GM23338 (cell line): ENCODE results near the gene MYL5. TPM values are rescaled to one million over a fixed set of nuclear protein-coding genes. Genes with fewer than 3 reads are reported as not detected.

Experiments used
- ATAC-seq: fragments of 200-7000 bp; cut with Tn5 transposase; 3 replicates; pipeline ENCODE4 v1.9.1; 2020
- DNase-seq: peaks from one replicate; pipeline ENCODE4 v3.0.0-alpha.2; 2015; ENCODE audit warnings: low spot score
- H2AFZ ChIP-seq: fragments of 200-600 bp; sonication (generic); 2 replicates; pipeline ENCODE4 v1.8.0; 2016; ENCODE audit warnings: antibody characterized with exemption, mild to moderate bottlenecking, moderate library complexity
- H3F3A ChIP-seq: fragments of 200-600 bp; sonication (generic); replicated peaks from 2 replicates; pipeline ENCODE4 v1.8.0; 2017; ENCODE audit warnings: antibody characterized with exemption, mixed run types, low read depth
- H3K27ac ChIP-seq: fragments of 200-600 bp; sonication (generic); 2 replicates; pipeline ENCODE4 v1.6.1; 2016; ENCODE audit warnings: low read depth
- H3K27me3 ChIP-seq: fragments of 200-600 bp; sonication (generic); 2 replicates; pipeline ENCODE4 v1.8.0; 2016; ENCODE audit warnings: mild to moderate bottlenecking, mixed run types, moderate library complexity; ENCODE audit not compliant: insufficient read depth
- H3K36me3 ChIP-seq: fragments of 200-600 bp; sonication (generic); 2 replicates; pipeline ENCODE4 v1.8.0; 2016; ENCODE audit warnings: mild to moderate bottlenecking; ENCODE audit not compliant: insufficient read depth
- H3K4me1 ChIP-seq: fragments of 200-600 bp; sonication (generic); 2 replicates; pipeline ENCODE4 v1.8.0; 2016; ENCODE audit warnings: mild to moderate bottlenecking, moderate library complexity; ENCODE audit not compliant: insufficient read depth
- H3K4me2 ChIP-seq: fragments of 200-600 bp; sonication (generic); 2 replicates; pipeline ENCODE4 v1.7.1; 2017; ENCODE audit warnings: mixed run types
- H3K4me3 ChIP-seq: fragments of 200-600 bp; sonication (generic); 2 replicates; pipeline ENCODE4 v1.6.1; 2016; ENCODE audit warnings: mixed run types
- H3K79me2 ChIP-seq: fragments of 200-600 bp; sonication (generic); replicated peaks from 2 replicates; pipeline ENCODE4 v1.8.0; 2017; ENCODE audit warnings: mild to moderate bottlenecking; ENCODE audit not compliant: insufficient read depth
- H3K9me2 ChIP-seq: fragments of 200-600 bp; sonication (generic); 2 replicates; pipeline ENCODE4 v1.8.0; 2017; ENCODE audit not compliant: insufficient read depth
- H4K20me1 ChIP-seq: fragments of 200-600 bp; sonication (generic); replicated peaks from 2 replicates; pipeline ENCODE4 v1.8.0; 2017; ENCODE audit warnings: mild to moderate bottlenecking; ENCODE audit not compliant: insufficient read depth
- H3K27ac Mint-ChIP-seq: 2 replicates; pipeline ENCODE4 v1.8.0; 2020; ENCODE audit warnings: inconsistent platforms, mild to moderate bottlenecking, moderate library complexity, mixed read lengths
- H3K27me3 Mint-ChIP-seq: 3 replicates; pipeline ENCODE4 v1.8.0; 2022; ENCODE audit warnings: low read depth, mild to moderate bottlenecking, moderate library complexity, mixed read lengths, inconsistent platforms; ENCODE audit not compliant: insufficient read depth, poor library complexity
- H3K36me3 Mint-ChIP-seq: 3 replicates; pipeline ENCODE4 v1.8.0; 2021; ENCODE audit warnings: low read depth, mild to moderate bottlenecking, inconsistent platforms, moderate library complexity, mixed read lengths
- H3K4me1 Mint-ChIP-seq: 3 replicates; pipeline ENCODE4 v1.8.0; 2020; ENCODE audit warnings: mild to moderate bottlenecking, inconsistent platforms, mixed read lengths
- H3K4me3 Mint-ChIP-seq: 3 replicates; pipeline ENCODE4 v1.8.0; 2021; ENCODE audit warnings: moderate library complexity, mild to moderate bottlenecking, inconsistent platforms, mixed read lengths
- H3K9me3 Mint-ChIP-seq: 3 replicates; pipeline ENCODE4 v1.8.0; 2020; ENCODE audit warnings: moderate library complexity, mild to moderate bottlenecking, inconsistent platforms, mixed read lengths
- CREB1 ChIP-seq: fragments of 250-450 bp; sonication (Bioruptor Pico); IDR thresholded peaks from 2 replicates; pipeline ENCODE4 v1.5.0; 2020; ENCODE audit warnings: low read depth, mild to moderate bottlenecking, moderate library complexity
- EZH2 ChIP-seq: fragments of 200-600 bp; sonication (generic); IDR thresholded peaks from one replicate; pipeline ENCODE4 v1.8.0; 2017; ENCODE audit warnings: antibody characterized with exemption, mild to moderate bottlenecking, low read depth; ENCODE audit not compliant: unreplicated experiment
- EZH2phosphoT487 ChIP-seq: fragments of 200-600 bp; sonication (generic); IDR thresholded peaks from one replicate; pipeline ENCODE4 v1.8.1; 2018; ENCODE audit warnings: antibody characterized with exemption; ENCODE audit not compliant: unreplicated experiment
- JUNB ChIP-seq: IDR thresholded peaks from one replicate; pipeline ENCODE4 v1.6.1; 2016; ENCODE audit warnings: antibody characterized with exemption; ENCODE audit not compliant: unreplicated experiment
- NANOG ChIP-seq: IDR thresholded peaks from 2 replicates; pipeline ENCODE4 v1.6.1; 2016; ENCODE audit warnings: antibody characterized with exemption, borderline replicate concordance
- STAT1 ChIP-seq: IDR thresholded peaks from one replicate; pipeline ENCODE4 v1.6.1; 2016; ENCODE audit warnings: antibody characterized with exemption; ENCODE audit not compliant: unreplicated experiment
- ZNF114 ChIP-seq: fragments of 250-450 bp; sonication (Bioruptor Pico); IDR thresholded peaks from 2 replicates; pipeline ENCODE4 v1.5.0; 2020; ENCODE audit warnings: mild to moderate bottlenecking, moderate library complexity
- ZNF331 ChIP-seq: fragments of 250-450 bp; sonication (Bioruptor Pico); IDR thresholded peaks from 2 replicates; pipeline ENCODE4 v1.5.0; 2020; ENCODE audit warnings: low read depth, mild to moderate bottlenecking, moderate library complexity
- polyA plus RNA-seq: library from polyadenylated mRNA; unstranded; fragments of >200 nt; fragmentation: Nextera tagmentation; extraction: Ambion mirVana; gene quantifications from 2 replicates; pipeline ENCODE4 v1.2.1, GENCODE V29; 2016
- total RNA-seq: library from RNA; depleted of rRNA; stranded (reverse); fragments of >200 nt; shearing (Covaris generic); gene quantifications from 2 replicates; pipeline ENCODE4 v1.2.3, GENCODE V29; 2014
- TF ChIP-seq, protein P1 (sequence below): IDR thresholded peaks from 2 replicates; pipeline ENCODE4 v1.6.1; 2016; ENCODE audit warnings: antibody characterized with exemption
- TF ChIP-seq, protein P2 (sequence below): fragments of 250-450 bp; sonication (Bioruptor Pico); IDR thresholded peaks from 2 replicates; pipeline ENCODE4 v1.5.0; 2020; ENCODE audit warnings: mild to moderate bottlenecking, moderate library complexity
- TF ChIP-seq, protein P3 (sequence below), 2 experiments: fragments of 200-600 bp in 1 of 2; sonication (generic) in 1 of 2; conservative IDR thresholded peaks; 2 replicates each; pipeline versions ENCODE4 v1.5.1 to v1.6.1; 2016 to 2017; ENCODE audit warnings: antibody characterized with exemption in 2 of 2, low read depth in 2 of 2, mild to moderate bottlenecking in 2 of 2, moderate library complexity in 1 of 2

Gene MYL5
- total and polyA plus RNA-seq, 2 experiments from 2014 or later, result 3.0 to 4.4 TPM

DNA sequence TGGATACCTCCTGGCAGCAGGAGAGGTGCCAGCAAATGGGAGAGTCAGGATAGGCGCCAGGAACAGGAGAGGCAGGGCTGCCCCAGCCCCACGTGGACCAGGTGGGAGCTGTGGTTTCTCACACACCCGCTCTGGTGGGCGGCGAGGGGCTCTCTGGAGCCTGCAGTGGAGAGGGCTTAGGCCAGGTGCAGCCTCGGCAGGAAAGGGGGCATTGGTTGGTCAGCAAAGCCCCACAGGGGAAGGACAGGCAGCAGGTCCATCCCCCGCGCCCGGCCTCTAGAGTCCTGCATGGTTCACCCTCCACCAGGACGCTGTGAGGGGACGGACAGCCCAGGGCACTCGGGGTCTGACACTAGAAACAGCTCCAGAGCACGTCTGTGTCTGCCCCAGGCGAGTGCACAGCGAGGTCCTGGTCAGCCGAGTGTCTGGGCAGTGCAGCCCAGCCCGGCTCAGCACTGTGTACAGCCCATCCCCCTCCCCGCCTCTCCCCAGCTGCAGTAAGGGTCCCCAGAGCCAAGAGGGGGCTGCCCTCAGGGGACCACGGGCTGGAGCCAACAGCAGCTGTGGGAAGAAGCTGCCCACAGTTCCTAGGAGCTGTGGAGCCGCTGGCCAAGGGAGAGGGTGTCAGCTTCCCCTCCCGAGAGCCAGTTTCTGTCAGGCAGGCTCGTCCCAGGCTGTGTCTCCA lies 8.4 kb upstream of the MYL5 start:
- Mint-ChIP-seq H3K27me3 (peaks cover 10% of the 10 kb centered on the region), H3K4me3 (no peak overlapping the region), H3K4me1 (no peaks in the 10 kb centered on the region; the same call in 2 of the 3 replicates), H3K27ac (no peak overlapping the region), H3K9me3 (no peaks in the 10 kb centered on the region; the same call in 2 of the 3 replicates), H3K36me3 (peaks cover 8% of the 10 kb centered on the region)
- no peaks in the 10 kb centered on the region for H3K9me2 ChIP-seq
- no peak overlapping the region for H3K4me2 ChIP-seq
- no peaks in the 10 kb centered on the region for H3F3A ChIP-seq
- no peaks in the 10 kb centered on the region for H3K36me3 ChIP-seq
- DNase-seq, result no peak
- H3K79me2 ChIP-seq, result no peaks in the 10 kb centered on the region
- no peak overlapping the region for H2AFZ ChIP-seq
- H4K20me1 ChIP-seq, result no peaks in the 10 kb centered on the region; the same call in 1 of the 2 replicates
- H3K4me3 ChIP-seq, result no peak overlapping the region
- ATAC-seq, result no peak
- no peaks in the 10 kb centered on the region for H3K4me1 ChIP-seq
- no peaks in the 10 kb centered on the region for H3K27me3 ChIP-seq
- TF ChIP-seq ZNF331 (no peak), ZNF114 (CRISPR knock-in tag) (no peak), STAT1 (no peak), CREB1 (CRISPR knock-in tag) (no peak)
- TF ChIP-seq, protein P1, sequence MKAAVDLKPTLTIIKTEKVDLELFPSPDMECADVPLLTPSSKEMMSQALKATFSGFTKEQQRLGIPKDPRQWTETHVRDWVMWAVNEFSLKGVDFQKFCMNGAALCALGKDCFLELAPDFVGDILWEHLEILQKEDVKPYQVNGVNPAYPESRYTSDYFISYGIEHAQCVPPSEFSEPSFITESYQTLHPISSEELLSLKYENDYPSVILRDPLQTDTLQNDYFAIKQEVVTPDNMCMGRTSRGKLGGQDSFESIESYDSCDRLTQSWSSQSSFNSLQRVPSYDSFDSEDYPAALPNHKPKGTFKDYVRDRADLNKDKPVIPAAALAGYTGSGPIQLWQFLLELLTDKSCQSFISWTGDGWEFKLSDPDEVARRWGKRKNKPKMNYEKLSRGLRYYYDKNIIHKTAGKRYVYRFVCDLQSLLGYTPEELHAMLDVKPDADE, result no peak
- no peak overlapping the region for H3K27ac ChIP-seq

DNA sequence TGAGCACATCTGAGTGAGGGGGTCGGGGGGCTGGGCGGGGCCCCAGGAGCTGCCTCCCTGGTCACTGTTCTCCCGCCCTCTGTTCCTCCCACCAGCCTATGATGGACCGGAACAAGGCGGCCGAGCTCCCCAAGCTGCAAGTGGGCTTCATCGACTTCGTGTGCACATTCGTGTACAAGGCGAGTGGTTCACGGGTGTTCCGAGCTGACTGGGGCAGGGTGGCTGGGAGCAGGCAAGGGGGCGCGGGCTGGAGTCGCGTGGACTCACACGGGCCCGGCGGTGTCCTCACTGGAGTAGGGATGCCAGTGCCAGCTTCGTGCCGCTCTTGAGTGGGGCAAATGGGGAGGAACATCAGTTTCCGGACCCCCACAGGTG lies 7.9 kb upstream of the MYL5 start:
- no peaks in the 10 kb centered on the region; the same call in 2 of the 3 replicates for H3K4me1 Mint-ChIP-seq
- no peak for DNase-seq
- TF ChIP-seq STAT1 (no peak), NANOG (no peak), CREB1 (CRISPR knock-in tag) (no peak), ZNF114 (CRISPR knock-in tag) (no peak), EZH2 (no peak), EZH2phosphoT487 (no peak), JUNB (no peak)
- TF ChIP-seq, protein P2, sequence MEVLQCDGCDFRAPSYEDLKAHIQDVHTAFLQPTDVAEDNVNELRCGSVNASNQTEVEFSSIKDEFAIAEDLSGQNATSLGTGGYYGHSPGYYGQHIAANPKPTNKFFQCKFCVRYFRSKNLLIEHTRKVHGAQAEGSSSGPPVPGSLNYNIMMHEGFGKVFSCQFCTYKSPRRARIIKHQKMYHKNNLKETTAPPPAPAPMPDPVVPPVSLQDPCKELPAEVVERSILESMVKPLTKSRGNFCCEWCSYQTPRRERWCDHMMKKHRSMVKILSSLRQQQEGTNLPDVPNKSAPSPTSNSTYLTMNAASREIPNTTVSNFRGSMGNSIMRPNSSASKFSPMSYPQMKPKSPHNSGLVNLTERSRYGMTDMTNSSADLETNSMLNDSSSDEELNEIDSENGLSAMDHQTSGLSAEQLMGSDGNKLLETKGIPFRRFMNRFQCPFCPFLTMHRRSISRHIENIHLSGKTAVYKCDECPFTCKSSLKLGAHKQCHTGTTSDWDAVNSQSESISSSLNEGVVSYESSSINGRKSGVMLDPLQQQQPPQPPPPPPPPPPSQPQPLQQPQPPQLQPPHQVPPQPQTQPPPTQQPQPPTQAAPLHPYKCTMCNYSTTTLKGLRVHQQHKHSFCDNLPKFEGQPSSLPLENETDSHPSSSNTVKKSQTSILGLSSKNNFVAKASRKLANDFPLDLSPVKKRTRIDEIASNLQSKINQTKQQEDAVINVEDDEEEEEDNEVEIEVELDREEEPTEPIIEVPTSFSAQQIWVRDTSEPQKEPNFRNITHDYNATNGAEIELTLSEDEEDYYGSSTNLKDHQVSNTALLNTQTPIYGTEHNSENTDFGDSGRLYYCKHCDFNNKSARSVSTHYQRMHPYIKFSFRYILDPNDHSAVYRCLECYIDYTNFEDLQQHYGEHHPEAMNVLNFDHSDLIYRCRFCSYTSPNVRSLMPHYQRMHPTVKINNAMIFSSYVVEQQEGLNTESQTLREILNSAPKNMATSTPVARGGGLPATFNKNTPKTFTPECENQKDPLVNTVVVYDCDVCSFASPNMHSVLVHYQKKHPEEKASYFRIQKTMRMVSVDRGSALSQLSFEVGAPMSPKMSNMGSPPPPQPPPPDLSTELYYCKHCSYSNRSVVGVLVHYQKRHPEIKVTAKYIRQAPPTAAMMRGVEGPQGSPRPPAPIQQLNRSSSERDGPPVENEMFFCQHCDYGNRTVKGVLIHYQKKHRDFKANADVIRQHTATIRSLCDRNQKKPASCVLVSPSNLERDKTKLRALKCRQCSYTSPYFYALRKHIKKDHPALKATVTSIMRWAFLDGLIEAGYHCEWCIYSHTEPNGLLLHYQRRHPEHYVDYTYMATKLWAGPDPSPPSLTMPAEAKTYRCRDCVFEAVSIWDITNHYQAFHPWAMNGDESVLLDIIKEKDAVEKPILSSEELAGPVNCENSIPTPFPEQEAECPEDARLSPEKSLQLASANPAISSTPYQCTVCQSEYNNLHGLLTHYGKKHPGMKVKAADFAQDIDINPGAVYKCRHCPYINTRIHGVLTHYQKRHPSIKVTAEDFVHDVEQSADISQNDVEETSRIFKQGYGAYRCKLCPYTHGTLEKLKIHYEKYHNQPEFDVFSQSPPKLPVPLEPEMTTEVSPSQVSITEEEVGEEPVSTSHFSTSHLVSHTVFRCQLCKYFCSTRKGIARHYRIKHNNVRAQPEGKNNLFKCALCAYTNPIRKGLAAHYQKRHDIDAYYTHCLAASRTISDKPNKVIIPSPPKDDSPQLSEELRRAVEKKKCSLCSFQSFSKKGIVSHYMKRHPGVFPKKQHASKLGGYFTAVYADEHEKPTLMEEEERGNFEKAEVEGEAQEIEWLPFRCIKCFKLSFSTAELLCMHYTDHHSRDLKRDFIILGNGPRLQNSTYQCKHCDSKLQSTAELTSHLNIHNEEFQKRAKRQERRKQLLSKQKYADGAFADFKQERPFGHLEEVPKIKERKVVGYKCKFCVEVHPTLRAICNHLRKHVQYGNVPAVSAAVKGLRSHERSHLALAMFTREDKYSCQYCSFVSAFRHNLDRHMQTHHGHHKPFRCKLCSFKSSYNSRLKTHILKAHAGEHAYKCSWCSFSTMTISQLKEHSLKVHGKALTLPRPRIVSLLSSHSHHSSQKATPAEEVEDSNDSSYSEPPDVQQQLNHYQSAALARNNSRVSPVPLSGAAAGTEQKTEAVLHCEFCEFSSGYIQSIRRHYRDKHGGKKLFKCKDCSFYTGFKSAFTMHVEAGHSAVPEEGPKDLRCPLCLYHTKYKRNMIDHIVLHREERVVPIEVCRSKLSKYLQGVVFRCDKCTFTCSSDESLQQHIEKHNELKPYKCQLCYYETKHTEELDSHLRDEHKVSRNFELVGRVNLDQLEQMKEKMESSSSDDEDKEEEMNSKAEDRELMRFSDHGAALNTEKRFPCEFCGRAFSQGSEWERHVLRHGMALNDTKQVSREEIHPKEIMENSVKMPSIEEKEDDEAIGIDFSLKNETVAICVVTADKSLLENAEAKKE (CRISPR knock-in tag), result no peak
- TF ChIP-seq, protein P3, sequence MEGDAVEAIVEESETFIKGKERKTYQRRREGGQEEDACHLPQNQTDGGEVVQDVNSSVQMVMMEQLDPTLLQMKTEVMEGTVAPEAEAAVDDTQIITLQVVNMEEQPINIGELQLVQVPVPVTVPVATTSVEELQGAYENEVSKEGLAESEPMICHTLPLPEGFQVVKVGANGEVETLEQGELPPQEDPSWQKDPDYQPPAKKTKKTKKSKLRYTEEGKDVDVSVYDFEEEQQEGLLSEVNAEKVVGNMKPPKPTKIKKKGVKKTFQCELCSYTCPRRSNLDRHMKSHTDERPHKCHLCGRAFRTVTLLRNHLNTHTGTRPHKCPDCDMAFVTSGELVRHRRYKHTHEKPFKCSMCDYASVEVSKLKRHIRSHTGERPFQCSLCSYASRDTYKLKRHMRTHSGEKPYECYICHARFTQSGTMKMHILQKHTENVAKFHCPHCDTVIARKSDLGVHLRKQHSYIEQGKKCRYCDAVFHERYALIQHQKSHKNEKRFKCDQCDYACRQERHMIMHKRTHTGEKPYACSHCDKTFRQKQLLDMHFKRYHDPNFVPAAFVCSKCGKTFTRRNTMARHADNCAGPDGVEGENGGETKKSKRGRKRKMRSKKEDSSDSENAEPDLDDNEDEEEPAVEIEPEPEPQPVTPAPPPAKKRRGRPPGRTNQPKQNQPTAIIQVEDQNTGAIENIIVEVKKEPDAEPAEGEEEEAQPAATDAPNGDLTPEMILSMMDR (conservative IDR thresholded peaks at IDR 0.05; ENCODE audit: low read depth in 2 of 2), result no peak
- TF ChIP-seq, protein P1, result no peak

More for the DNA sequence above, 7.9 kb upstream of the MYL5 start:
- no peaks in the 10 kb centered on the region; the same call in 1 of the 2 replicates for H4K20me1 ChIP-seq
- Mint-ChIP-seq H3K27me3 (peaks cover 12% of the 10 kb centered on the region), H3K9me3 (no peaks in the 10 kb centered on the region; the same call in 2 of the 3 replicates), H3K36me3 (peaks cover 11% of the 10 kb centered on the region), H3K27ac (no peak overlapping the region), H3K4me3 (no peak overlapping the region)
- ATAC-seq, result no peak
- no peak overlapping the region for H3K27ac ChIP-seq
- H3K4me1 ChIP-seq, result no peaks in the 10 kb centered on the region
- H3K4me3 ChIP-seq, result no peak overlapping the region
- H3K36me3 ChIP-seq, result peaks cover 2% of the 10 kb centered on the region
- no peak overlapping the region for H2AFZ ChIP-seq
- H3F3A ChIP-seq, result no peaks in the 10 kb centered on the region; the same call in 1 of the 2 replicates
- no peaks in the 10 kb centered on the region for H3K79me2 ChIP-seq
- H3K27me3 ChIP-seq, result no peaks in the 10 kb centered on the region
- H3K9me2 ChIP-seq, result no peaks in the 10 kb centered on the region
- no peak overlapping the region for H3K4me2 ChIP-seq
